ENCODE data around the gene PTPRD.
A peak's percentile ranks its signal among the peaks of the same experiment; 100 is the strongest.

PTPRD gene

GRCh38 chr9:10612641-10613398 lies at the start of gene PTPRD:
Gene PTPRD, minus strand, starts transcription at chr9:10613002.
- DNase-seq (ENCODE audit: low read depth, low spot score): peak; percentile 37
- no peak within 1 kb of the TSS for H3K27ac ChIP-seq

GRCh38 chr9:10661994-10662393 lies 49.2 kb upstream of the PTPRD start:
- no peak overlapping the region for H3K27ac ChIP-seq
- DNase-seq (ENCODE audit: low read depth, low spot score): no peak

GRCh38 chr9:10661376-10661775 lies 48.6 kb upstream of the PTPRD start:
- no peak overlapping the region for H3K27ac ChIP-seq
- DNase-seq (ENCODE audit: low read depth, low spot score): no peak

GRCh38 chr9:10651012-10651411 lies 38.2 kb upstream of the PTPRD start:
- no peak for DNase-seq (ENCODE audit: low read depth, low spot score)
- no peak overlapping the region for H3K27ac ChIP-seq

GRCh38 chr9:10649076-10649475 lies 36.3 kb upstream of the PTPRD start:
- H3K27ac ChIP-seq: no peak overlapping the region
- DNase-seq (ENCODE audit: low read depth, low spot score): no peak

- DNase-seq (ENCODE audit: low read depth, low spot score): no peak
- H3K27ac ChIP-seq: no peak overlapping the region
Observed at GRCh38 chr9:10633785-10634184, 21.0 kb upstream of the PTPRD start.

- no peak for DNase-seq (ENCODE audit: low read depth, low spot score)
- no peak overlapping the region for H3K27ac ChIP-seq
Observed at GRCh38 chr9:10614196-10614800, 1.5 kb upstream of the PTPRD start.

GRCh38 chr9:10613419-10613818 lies 617 bp upstream of the PTPRD start:
- no peak for DNase-seq (ENCODE audit: low read depth, low spot score)

GRCh38 chr9:10605388-10605787 lies 7.4 kb downstream of the PTPRD start:
- H3K27ac ChIP-seq: no peak overlapping the region
- DNase-seq (ENCODE audit: low read depth, low spot score): no peak

More at GRCh38 chr9:10613419-10613818, 617 bp upstream of the PTPRD start:
- H3K27ac ChIP-seq: no peak overlapping the region

GRCh38 chr9:10604927-10605326 lies 7.9 kb downstream of the PTPRD start:
- no peak overlapping the region for H3K27ac ChIP-seq
- DNase-seq (ENCODE audit: low read depth, low spot score): no peak

- no peak for DNase-seq (ENCODE audit: low read depth, low spot score)
Observed at GRCh38 chr9:10597801-10598200, 15.0 kb downstream of the PTPRD start.

GRCh38 chr9:10594482-10594881 lies 18.3 kb downstream of the PTPRD start:
- no peak for DNase-seq (ENCODE audit: low read depth, low spot score)

More at GRCh38 chr9:10597801-10598200, 15.0 kb downstream of the PTPRD start:
- no peak overlapping the region for H3K27ac ChIP-seq

GRCh38 chr9:10586407-10586806 lies 26.4 kb downstream of the PTPRD start:
- no peak for DNase-seq (ENCODE audit: low read depth, low spot score)
- no peak overlapping the region for H3K27ac ChIP-seq

More at GRCh38 chr9:10594482-10594881, 18.3 kb downstream of the PTPRD start:
- no peak overlapping the region for H3K27ac ChIP-seq

- no peak for DNase-seq (ENCODE audit: low read depth, low spot score)
- no peak overlapping the region for H3K27ac ChIP-seq
Observed at GRCh38 chr9:10571699-10572098, 41.1 kb downstream of the PTPRD start.

GRCh38 chr9:10566848-10567247 lies 46.0 kb downstream of the PTPRD start:
- DNase-seq (ENCODE audit: low read depth, low spot score): no peak
- H3K27ac ChIP-seq: peak overlapping the region; percentile 50

- DNase-seq (ENCODE audit: low read depth, low spot score): peak; percentile 87
- H3K27ac ChIP-seq: peak overlapping the region; percentile 90
Observed at GRCh38 chr9:10562581-10563343, 50.0 kb downstream of the PTPRD start.

- no peak overlapping the region for H3K27ac ChIP-seq
- DNase-seq (ENCODE audit: low read depth, low spot score): no peak
Observed at GRCh38 chr9:10548348-10548747, 64.5 kb downstream of the PTPRD start.

- H3K27ac ChIP-seq: no peak overlapping the region
- DNase-seq (ENCODE audit: low read depth, low spot score): no peak
Observed at GRCh38 chr9:10538073-10538472, 74.7 kb downstream of the PTPRD start.

- H3K27ac ChIP-seq: no peak overlapping the region
- DNase-seq (ENCODE audit: low read depth, low spot score): no peak
Observed at GRCh38 chr9:10534850-10535249, 78.0 kb downstream of the PTPRD start.

- H3K27ac ChIP-seq: no peak overlapping the region
- DNase-seq (ENCODE audit: low read depth, low spot score): no peak
Observed at GRCh38 chr9:10525972-10526371, 86.8 kb downstream of the PTPRD start.

- DNase-seq (ENCODE audit: low read depth, low spot score): no peak
- no peak overlapping the region for H3K27ac ChIP-seq
Observed at GRCh38 chr9:10523164-10523563, 89.6 kb downstream of the PTPRD start.
